Jurkat, Clone E6-1 (cell line): ENCODE results near the gene FKBP10. TPM values are rescaled to one million over a fixed set of nuclear protein-coding genes. Genes with fewer than 3 reads are reported as not detected.
A peak's percentile ranks its signal among the peaks of the same experiment; 100 is the strongest.
"Not testable (repeated sequence)": the region's sequence is repeated elsewhere in the genome, so short reads cannot be mapped to it uniquely, and the experiment has no call there.

ENCODE experiments used
- DNase-seq: peaks from one replicate; pipeline ENCODE4 v3.0.0-alpha.2; 2011; ENCODE audit warnings: low read depth, low spot score
- H3K4me3 ChIP-seq: 2 replicates; pipeline ENCODE4 v1.5.1; 2011; ENCODE audit warnings: mild to moderate bottlenecking, low read length, control low read depth, moderate library complexity
- polyA plus RNA-seq: library from polyadenylated mRNA; unstranded; fragments of >200 nt; gene quantifications from one replicate; pipeline ENCODE4 v1.2.1, GENCODE V29; 2012; ENCODE audit warnings: missing spikeins; ENCODE audit not compliant: insufficient read length, insufficient read depth

Gene FKBP10, protein sequence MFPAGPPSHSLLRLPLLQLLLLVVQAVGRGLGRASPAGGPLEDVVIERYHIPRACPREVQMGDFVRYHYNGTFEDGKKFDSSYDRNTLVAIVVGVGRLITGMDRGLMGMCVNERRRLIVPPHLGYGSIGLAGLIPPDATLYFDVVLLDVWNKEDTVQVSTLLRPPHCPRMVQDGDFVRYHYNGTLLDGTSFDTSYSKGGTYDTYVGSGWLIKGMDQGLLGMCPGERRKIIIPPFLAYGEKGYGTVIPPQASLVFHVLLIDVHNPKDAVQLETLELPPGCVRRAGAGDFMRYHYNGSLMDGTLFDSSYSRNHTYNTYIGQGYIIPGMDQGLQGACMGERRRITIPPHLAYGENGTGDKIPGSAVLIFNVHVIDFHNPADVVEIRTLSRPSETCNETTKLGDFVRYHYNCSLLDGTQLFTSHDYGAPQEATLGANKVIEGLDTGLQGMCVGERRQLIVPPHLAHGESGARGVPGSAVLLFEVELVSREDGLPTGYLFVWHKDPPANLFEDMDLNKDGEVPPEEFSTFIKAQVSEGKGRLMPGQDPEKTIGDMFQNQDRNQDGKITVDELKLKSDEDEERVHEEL
- 0.44 TPM for polyA plus RNA-seq

DNA sequence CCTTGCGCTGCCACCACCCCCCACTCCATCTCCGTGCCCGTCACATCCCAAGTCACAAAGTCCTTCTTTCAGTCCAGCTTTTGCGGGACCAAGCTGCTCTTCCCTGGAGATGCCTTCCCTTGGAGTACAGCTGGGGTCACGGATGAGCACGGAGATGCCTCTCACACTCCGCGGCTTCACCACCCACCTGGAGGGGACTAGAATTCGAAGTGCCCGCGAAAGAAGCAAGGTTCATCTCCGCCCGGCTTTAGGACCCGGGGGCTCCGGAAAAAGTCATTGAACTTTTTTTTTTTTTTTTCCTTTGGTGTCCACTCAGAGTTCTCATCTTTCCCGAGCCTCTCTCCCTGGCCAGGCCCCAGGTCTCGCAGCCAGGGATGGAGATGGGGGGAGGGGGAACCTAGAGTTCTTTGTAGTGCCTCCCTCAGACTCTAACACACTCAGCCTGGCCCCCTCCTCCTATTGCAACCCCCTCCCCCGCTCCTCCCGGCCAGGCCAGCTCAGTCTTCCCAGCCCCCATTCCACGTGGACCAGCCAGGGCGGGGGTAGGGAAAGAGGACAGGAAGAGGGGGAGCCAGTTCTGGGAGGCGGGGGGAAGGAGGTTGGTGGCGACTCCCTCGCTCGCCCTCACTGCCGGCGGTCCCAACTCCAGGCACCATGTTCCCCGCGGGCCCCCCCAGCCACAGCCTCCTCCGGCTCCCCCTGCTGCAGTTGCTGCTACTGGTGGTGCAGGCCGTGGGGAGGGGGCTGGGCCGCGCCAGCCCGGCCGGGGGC, at the start of gene FKBP10:
FKBP10 (plus strand) TSS at position 624 of the 771 bp plus-strand sequence; CDS start at position 655, 31 bp downstream.
- peak within 1 kb of the TSS; percentile 55 for H3K4me3 ChIP-seq
- no peak for DNase-seq

- no peak for DNase-seq
- no peak overlapping the region for H3K4me3 ChIP-seq
Observed at GRCh38 chr17:41763327-41763726, 49.5 kb upstream of the FKBP10 start.

DNA sequence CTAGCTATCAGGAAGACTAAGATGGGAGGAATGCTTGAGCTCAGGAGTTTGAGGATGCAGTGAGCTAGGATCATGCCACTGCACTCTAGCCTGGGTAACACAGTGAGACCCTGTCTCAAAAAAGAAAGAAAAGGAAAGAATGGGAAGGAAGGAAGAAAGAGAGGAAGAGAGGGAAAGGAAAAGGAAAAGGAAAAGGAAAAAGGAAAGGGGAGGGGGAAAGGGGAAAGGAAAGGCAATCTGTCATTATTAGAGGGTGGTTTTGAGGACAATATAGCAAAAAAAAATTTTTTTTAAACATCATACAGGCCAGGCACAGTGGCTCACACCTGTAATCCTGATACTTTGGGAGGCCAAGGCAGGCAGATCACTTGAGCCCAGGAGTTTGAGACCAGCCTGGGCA, 46.7 kb upstream of the FKBP10 start:
- H3K4me3 ChIP-seq = no peak overlapping the region
- no peak for DNase-seq

GRCh38 chr17:41767324-41768042, 45.3 kb upstream of the FKBP10 start:
- no peak overlapping the region for H3K4me3 ChIP-seq
- DNase-seq = no peak

DNA sequence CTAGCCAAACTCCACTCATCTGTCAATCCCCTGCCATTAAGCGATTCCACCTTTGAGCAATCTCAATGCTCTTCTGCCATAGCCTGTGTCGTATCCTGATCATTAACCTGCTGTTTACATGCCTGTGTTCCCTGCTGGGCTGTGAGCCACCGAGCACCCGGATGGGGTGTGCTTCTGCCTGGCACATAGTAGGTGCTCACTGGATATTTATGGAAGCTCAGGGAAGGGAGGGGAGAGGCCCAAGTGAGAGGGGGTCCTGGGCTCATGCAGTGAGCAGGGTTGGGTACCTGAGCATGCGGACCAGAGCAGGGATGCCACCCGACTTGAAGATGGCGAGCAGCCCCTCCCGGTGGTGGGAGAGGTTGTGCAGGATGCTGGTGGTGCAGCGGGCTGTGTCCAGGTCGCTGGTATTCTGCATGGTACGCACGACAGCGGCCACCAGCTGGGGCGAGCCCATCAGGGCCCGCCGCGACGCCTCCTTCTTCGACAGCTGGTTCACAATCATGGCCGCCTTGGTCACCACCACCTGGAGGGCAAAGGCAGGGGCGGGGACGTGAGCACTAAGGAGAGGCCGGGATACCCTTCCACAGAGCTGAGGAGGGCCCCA, 44.0 kb upstream of the FKBP10 start:
- DNase-seq = no peak
- H3K4me3 ChIP-seq = no peak overlapping the region

GRCh38 chr17:41769346-41769862, 43.4 kb upstream of the FKBP10 start:
- no peak overlapping the region for H3K4me3 ChIP-seq
- no peak for DNase-seq

GRCh38 chr17:41769985-41770384, 42.8 kb upstream of the FKBP10 start:
- H3K4me3 ChIP-seq = no peak overlapping the region
- no peak for DNase-seq

- H3K4me3 ChIP-seq = no peak overlapping the region
- DNase-seq = no peak
Observed at GRCh38 chr17:41771389-41772206, 41.2 kb upstream of the FKBP10 start.

DNA sequence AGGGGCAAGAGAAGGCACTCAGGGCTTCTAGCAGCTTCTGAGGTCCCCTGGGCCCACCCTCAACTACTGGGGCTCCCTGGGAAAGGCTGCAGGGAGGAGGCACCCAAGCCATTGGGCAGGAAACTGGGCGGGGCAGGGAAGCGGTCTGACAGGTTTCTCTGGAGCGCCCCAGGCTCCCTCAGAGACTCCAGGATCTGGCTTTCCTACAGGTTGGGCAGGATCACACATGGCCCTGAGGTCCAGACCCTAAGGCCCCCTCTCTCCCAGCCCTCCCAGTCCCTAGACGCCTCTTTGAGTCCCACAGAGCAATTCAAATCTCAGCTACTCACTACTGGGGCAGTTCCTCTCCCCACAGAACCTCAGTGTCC, 40.6 kb upstream of the FKBP10 start:
- no peak for DNase-seq
- no peak overlapping the region for H3K4me3 ChIP-seq

GRCh38 chr17:41772586-41773189, 40.1 kb upstream of the FKBP10 start:
- no peak for DNase-seq
- no peak overlapping the region for H3K4me3 ChIP-seq

DNA sequence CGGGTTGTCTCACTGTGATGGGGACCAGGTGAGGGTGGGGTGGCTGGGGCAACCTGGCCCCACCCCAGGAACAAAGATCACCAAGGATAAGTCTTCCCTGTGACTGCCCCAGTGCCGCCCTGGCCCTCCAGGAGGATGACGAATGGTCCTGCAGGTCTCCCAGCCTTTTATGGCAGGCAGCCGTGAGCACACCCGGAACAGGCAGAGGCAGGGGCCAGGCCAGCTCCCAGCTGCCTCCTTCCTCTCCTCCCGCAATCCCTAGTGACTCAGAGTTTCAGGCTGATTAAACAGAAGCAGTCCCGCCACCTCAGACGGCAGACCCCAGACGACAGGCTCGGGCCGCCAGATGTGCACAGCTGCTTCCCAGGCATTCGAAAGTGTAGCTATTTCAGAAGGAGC, 39.6 kb upstream of the FKBP10 start:
- H3K4me3 ChIP-seq = no peak overlapping the region
- DNase-seq = no peak

DNA sequence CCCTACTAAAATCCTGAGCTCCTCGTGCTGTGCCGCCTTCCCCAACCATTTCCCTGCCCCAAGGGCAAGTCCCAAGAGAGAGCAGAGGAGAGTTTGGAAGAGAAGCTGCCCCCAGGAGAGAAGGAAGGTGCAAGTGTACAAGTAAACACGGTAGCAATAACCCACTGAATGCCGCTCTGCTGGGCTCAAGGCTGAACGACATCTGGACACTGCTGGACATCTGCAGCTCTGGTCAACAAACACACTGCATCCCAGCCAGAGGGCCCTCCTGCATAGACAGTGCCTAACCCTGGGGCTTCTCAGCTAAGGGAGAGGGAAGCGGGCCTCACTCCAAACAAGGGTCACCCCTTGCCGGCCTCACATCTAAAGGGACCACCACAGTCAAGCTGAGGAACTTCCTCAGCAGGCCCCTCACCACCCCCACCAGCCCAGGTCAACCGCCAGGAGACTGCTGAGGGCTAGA, 39.0 kb upstream of the FKBP10 start:
- no peak overlapping the region for H3K4me3 ChIP-seq
- no peak for DNase-seq

DNA sequence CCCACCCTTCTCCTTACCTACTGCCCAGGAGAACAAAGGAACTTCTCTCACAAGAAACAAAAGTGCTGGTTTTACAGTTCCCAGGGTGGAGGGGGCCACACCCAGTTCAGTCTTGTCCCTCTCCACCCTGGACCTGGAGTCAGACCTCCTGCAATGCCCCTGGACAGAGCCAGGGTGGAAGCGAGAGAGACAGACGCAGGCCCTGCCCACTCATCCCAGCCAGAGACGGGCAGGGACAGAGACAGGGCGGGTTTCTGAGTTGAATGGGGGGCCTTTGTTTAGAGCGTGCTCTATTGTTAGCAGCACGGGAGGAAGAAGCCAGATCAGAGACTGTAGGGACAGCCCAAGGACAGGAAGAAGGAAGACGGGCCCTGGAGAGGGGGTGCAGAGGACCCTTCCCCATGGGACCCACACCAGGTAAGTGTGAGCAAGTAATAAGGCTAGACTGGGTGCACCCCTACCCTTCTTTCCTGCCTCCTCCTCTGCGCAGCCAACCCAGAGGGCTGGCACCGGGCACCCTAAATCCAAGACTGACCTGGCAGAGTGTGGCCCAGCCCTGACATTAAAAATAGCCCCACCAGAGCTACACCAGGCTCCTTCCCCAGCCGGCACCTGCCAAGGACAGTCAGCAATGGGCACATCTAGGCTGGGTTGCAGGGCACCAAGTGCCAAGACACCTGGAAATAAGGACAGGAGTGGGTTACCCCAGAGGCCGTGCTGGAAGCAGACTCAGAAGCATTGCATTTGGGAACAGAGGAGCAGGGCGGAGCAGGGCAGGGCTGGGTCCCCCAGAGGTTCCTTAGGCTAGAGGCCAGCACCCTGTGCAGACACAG, 37.2 kb upstream of the FKBP10 start:
- no peak for DNase-seq
- H3K4me3 ChIP-seq = no peak overlapping the region

- H3K4me3 ChIP-seq, DNase-seq: not testable (repeated sequence)
Observed at GRCh38 chr17:41776262-41776900, 36.4 kb upstream of the FKBP10 start.

DNA sequence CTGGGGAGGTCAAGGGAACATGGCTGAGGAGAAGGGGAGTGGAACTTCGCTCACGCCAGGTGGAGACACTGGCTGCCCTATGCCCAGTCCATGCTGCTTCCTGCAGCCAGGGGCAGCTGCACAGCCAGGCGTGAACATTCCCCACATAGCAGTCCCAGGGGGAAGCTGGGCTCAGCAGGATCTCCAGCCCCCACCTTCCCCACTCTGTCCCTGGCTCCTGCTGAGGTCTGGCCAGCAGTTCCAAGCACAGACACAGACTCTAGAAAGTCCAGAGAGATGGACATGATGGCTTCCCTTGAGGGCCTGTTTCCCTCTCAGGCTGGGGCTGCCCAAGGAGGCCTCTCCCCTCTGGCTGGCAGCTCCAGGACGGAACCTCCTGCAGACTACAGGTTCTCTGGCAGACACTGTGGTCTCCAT, 35.6 kb upstream of the FKBP10 start:
- H3K4me3 ChIP-seq = no peak overlapping the region
- DNase-seq = no peak

DNA sequence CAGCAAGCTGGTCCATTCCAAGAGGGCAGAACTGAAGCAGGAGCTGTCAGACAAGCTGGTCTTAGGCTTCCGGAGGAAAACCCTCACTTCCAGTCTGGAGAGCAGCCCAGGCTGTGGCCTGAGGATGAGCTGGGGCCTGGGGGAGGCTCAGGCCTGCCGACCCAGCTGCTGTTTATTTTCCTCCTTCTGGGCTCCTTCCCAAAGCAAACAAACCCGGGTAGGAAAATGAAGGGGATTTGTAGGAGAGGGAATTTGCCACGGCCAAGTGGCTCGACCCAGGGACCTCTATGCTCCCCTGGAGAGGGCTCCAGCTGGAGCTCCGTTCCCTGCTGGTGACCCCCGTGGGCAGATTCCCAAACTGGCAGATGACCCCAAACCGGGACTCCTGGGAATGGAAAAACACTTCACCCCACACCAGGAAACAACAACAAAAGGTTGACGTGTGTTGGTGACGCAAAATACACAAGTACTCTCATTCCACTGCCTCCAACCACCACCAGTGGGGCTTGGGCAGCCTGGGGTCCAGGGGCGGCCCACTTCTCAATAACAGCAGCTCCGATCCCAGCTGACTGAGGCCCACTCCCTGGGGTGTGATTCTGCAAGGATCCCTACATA, 35.1 kb upstream of the FKBP10 start:
- H3K4me3 ChIP-seq = no peak overlapping the region
- no peak for DNase-seq
